Esophagus muscularis mucosa (tissue), 4 donors: ENCODE results near the gene PGAM1. TPM values are rescaled to one million over a fixed set of nuclear protein-coding genes. Genes with fewer than 3 reads are reported as not detected.

ENCODE experiments used
- DNase-seq: peaks from one replicate; pipeline ENCODE4 v3.0.0-alpha.2; 2017; ENCODE audit errors: extremely low spot score
- H3K27ac ChIP-seq, 4 donors: fragments of 200-600 bp; sonication (generic); replicated peaks in 1 of 4; 1 replicate in 3 of 4; 2 replicates in 1 of 4; pipeline ENCODE4 v1.5.1; 2016 to 2019; ENCODE audit warnings: mild to moderate bottlenecking in 1 of 4
- H3K27me3 ChIP-seq, 4 donors: fragments of 200-600 bp; sonication (generic); one replicate each; pipeline versions ENCODE4 v1.5.1 to v1.6.0; 2016 to 2019
- H3K36me3 ChIP-seq, 4 donors: fragments of 200-600 bp; sonication (generic); one replicate each; pipeline ENCODE4 v1.5.1; 2016 to 2019
- H3K4me1 ChIP-seq, 4 donors: fragments of 200-600 bp; sonication (generic); one replicate each; pipeline ENCODE4 v1.5.1; 2016 to 2019
- H3K4me3 ChIP-seq, 4 donors: fragments of 200-600 bp; sonication (generic); 1 replicate in 2 of 4; 2 replicates in 2 of 4; pipeline ENCODE4 v1.5.1; 2016 to 2019; ENCODE audit warnings: mild to moderate bottlenecking in 4 of 4, moderate library complexity in 1 of 4
- H3K9me3 ChIP-seq, 4 donors: fragments of 200-600 bp; sonication (generic); 1 replicate in 3 of 4; 2 replicates in 1 of 4; pipeline ENCODE4 v1.5.1; 2016 to 2019
- CTCF ChIP-seq, 3 experiments: fragments of 200-600 bp in 2 of 3; fragments of 450-650 bp in 1 of 3; sonication (generic) in 2 of 3; IDR thresholded peaks; one replicate each; pipeline ENCODE4 v1.5.1; 2017 to 2019; ENCODE audit warnings: antibody characterized with exemption in 3 of 3, mild to moderate bottlenecking in 2 of 3, moderate library complexity in 1 of 3
- EP300 ChIP-seq: sonication (generic); formaldehyde crosslinking; IDR thresholded peaks from one replicate; pipeline ENCODE4 v1.6.1; 2017; ENCODE audit warnings: antibody characterized with exemption
- POLR2A ChIP-seq: fragments of 450-650 bp; IDR thresholded peaks from one replicate; pipeline ENCODE4 v1.6.1; 2017; ENCODE audit warnings: antibody characterized with exemption, moderate library complexity, mild to moderate bottlenecking, low read depth
- POLR2AphosphoS5 ChIP-seq, 2 donors: sonication (generic); formaldehyde crosslinking; IDR thresholded peaks; one replicate each; pipeline ENCODE4 v1.6.1; 2017; ENCODE audit warnings: antibody characterized with exemption in 2 of 2
- WGBS: methylation state at CpG from one replicate; pipeline ENCODE4 v1.1.5; 2018; 5-methylcytosine and 5-hydroxymethylcytosine counted together
- intact Hi-C: fragments of 100-400 bp; cut with DNase I; formaldehyde crosslinking; loops from one replicate; pipeline ENCODE4 v1.15.1; 2023
- total RNA-seq, 4 donors: library from RNA; depleted of rRNA; stranded (reverse); fragments of >200 nt; gene quantifications; one replicate each; pipeline versions ENCODE4 v1.1.0 to v1.2.1, GENCODE V29; 2016

Gene PGAM1
- total RNA-seq, 4 donors from 2014 or later: 282 to 381 (median 321) TPM

GRCh38 chr10:97452352-97452751, 26.4 kb downstream of the PGAM1 start:
- Histone ChIP-seq H3K27ac (no peak overlapping the region), H3K9me3 (no peaks in the 10 kb centered on the region), H3K4me1 (peaks cover 24 to 64% (median 43%) of the 10 kb centered on the region in 4 donors), H3K4me3 (no peak overlapping the region), H3K27me3 (no peaks in the 10 kb centered on the region), H3K36me3 (peaks cover 19 to 62% (median 47%) of the 10 kb centered on the region in 4 donors)
- no peak for TF ChIP-seq POLR2A
- TF ChIP-seq CTCF (IDR thresholded peaks at IDR 0.05): no peak
- no peak for TF ChIP-seq EP300
- TF ChIP-seq POLR2AphosphoS5 (IDR thresholded peaks at IDR 0.05): no peak
- 93% methylated on average over 6 of the region's 6 CpGs for WGBS
- intact Hi-C loops: no loop called here
- no peak for DNase-seq

GRCh38 chr10:97454330-97455036, 28.5 kb downstream of the PGAM1 start:
- Histone ChIP-seq H3K9me3 (no peaks in the 10 kb centered on the region), H3K4me3 (no peak overlapping the region), H3K4me1 (peaks cover 14 to 43% (median 28%) of the 10 kb centered on the region in 4 donors), H3K36me3 (peaks cover 25 to 83% (median 68%) of the 10 kb centered on the region in 4 donors), H3K27ac (peak overlapping the region in 1 of 4 donors; percentile 23), H3K27me3 (no peaks in the 10 kb centered on the region)
- intact Hi-C loops: no loop called here
- TF ChIP-seq CTCF (IDR thresholded peaks at IDR 0.05) (no peak), POLR2AphosphoS5 (IDR thresholded peaks at IDR 0.05) (no peak), POLR2A (no peak), EP300 (no peak)
- no peak for DNase-seq
- WGBS: 72% methylated on average over 3 of the region's 3 CpGs

- no peaks in the 10 kb centered on the region for H3K27me3 ChIP-seq
- TF ChIP-seq EP300: no peak
- TF ChIP-seq POLR2A: no peak
- TF ChIP-seq POLR2AphosphoS5 (IDR thresholded peaks at IDR 0.05): no peak
- TF ChIP-seq CTCF (IDR thresholded peaks at IDR 0.05): no peak
- no peaks in the 10 kb centered on the region for H3K9me3 ChIP-seq
- H3K27ac ChIP-seq: no peak overlapping the region
- WGBS: 67% methylated on average over 5 of the region's 5 CpGs
- H3K4me3 ChIP-seq: no peak overlapping the region
- intact Hi-C loops: no loop called here
- DNase-seq: no peak
- peaks cover 7 to 35% (median 22%) of the 10 kb centered on the region in 4 donors for H3K4me1 ChIP-seq
- H3K36me3 ChIP-seq: peaks cover 41 to 100% (median 83%) of the 10 kb centered on the region in 4 donors
These were observed 30.2 kb downstream of the PGAM1 start for GRCh38 chr10:97456034-97456685.

- intact Hi-C loops: no loop called here
- WGBS: 83% methylated on average over 3 of the region's 3 CpGs
- no peak overlapping the region for H3K4me3 ChIP-seq
- H3K4me1 ChIP-seq: peaks cover 7 to 33% (median 17%) of the 10 kb centered on the region in 4 donors
- peaks cover 47 to 100% (median 87%) of the 10 kb centered on the region in 4 donors for H3K36me3 ChIP-seq
- TF ChIP-seq EP300 (no peak), CTCF (IDR thresholded peaks at IDR 0.05) (no peak), POLR2AphosphoS5 (IDR thresholded peaks at IDR 0.05) (no peak), POLR2A (no peak)
- no peaks in the 10 kb centered on the region for H3K9me3 ChIP-seq
- H3K27ac ChIP-seq: no peak overlapping the region
- no peak for DNase-seq
- H3K27me3 ChIP-seq: no peaks in the 10 kb centered on the region
These were observed 30.7 kb downstream of the PGAM1 start for GRCh38 chr10:97456686-97457065.
